ENCODE measurements around the gene CMTM3. TPM values are rescaled to one million over a fixed set of nuclear protein-coding genes. Genes with fewer than 3 reads are reported as not detected.
A peak's percentile ranks its signal among the peaks of the same experiment; 100 is the strongest.

The CMTM3 gene
- total and polyA plus RNA-seq, 2 of the 4 experiments (the other 2 are of a cell fraction), result 4.5 to 35.5 TPM

- Histone ChIP-seq H2BK120ac (ENCODE audit: low read depth, low read length) (no peak overlapping the region), H3K4ac (ENCODE audit: low read depth, low read length) (no peak overlapping the region), H3K9ac (ENCODE audit: low read depth, low read length) (no peak overlapping the region), H4K91ac (ENCODE audit: insufficient read depth, low read depth, low read length) (no peak overlapping the region), H3K79me1 (ENCODE audit: low read depth in 1 of 2, low read length in 2 of 2) (no peaks in the 10 kb centered on the region), H2AK5ac (ENCODE audit: low read depth, low read length) (no peak overlapping the region), H3K23ac (ENCODE audit: low read depth, low read length) (no peak overlapping the region), H4K8ac (ENCODE audit: low read depth in 2 of 2, low read length in 2 of 2) (no peak overlapping the region), H4K5ac (ENCODE audit: low read depth, low read length) (no peak overlapping the region), H3K4me2 (ENCODE audit: low read depth, low read length) (no peak overlapping the region), H2BK5ac (ENCODE audit: low read depth, low read length, poor library complexity, severe bottlenecking) (no peak overlapping the region), H3K56ac (ENCODE audit: extremely low read depth, insufficient read depth, low read length) (no peak overlapping the region), H3K9me3 (ENCODE audit: control insufficient read depth, insufficient read depth, low read length) (peaks cover 5% of the 10 kb centered on the region), H2AFZ (replicated peaks; ENCODE audit: low read length, poor library complexity) (no peak overlapping the region), H3K9me1 (ENCODE audit: insufficient read depth, low read length) (no peaks in the 10 kb centered on the region), H3K4me1 (ENCODE audit: control insufficient read depth, insufficient read depth, low read length) (no peaks in the 10 kb centered on the region), H3K27me3 (ENCODE audit: control insufficient read depth, insufficient read depth, low read length) (peaks cover 24% of the 10 kb centered on the region), H2BK15ac (ENCODE audit: low read depth, low read length) (no peak overlapping the region; the same call in 2 of the 3 replicates), H4K20me1 (ENCODE audit: insufficient read depth, low read length) (no peaks in the 10 kb centered on the region), H3K4me3 (ENCODE audit: insufficient read depth, low read depth, low read length) (no peak overlapping the region), H2AK9ac (replicated peaks; ENCODE audit: low read depth, low read length, poor library complexity) (peak overlapping the region; percentile 7), H3K18ac (ENCODE audit: low read depth, low read length) (no peak overlapping the region), H2BK20ac (ENCODE audit: low read depth, low read length) (no peak overlapping the region), H3K27ac (ENCODE audit: insufficient read depth, low read length) (no peak overlapping the region), H3K36me3 (ENCODE audit: control insufficient read depth, insufficient read depth, low read length) (no peaks in the 10 kb centered on the region), H3K14ac (replicated peaks; ENCODE audit: low read depth, low read length) (no peak overlapping the region)
- dilution Hi-C loops (cut with HindIII; ENCODE audit: low sequenced_read_pairs, unreplicated experiment), result no loop called here
- WGBS, 2 experiments (ENCODE audit: extremely low coverage in 2 of 2, insufficient read length in 1 of 2), result 90% methylated on average over 2 of the region's 8 CpGs; no CpG with 5 or more reads in 1 of the 2 experiments
- intact Hi-C loops (cut with micrococcal nuclease), result loop anchor here (5.0 kb wide), 2 partner anchors 112 to 182 kb away; no protein-coding TSS in a partner anchor
- in situ Hi-C loops (cut with MboI; ENCODE audit: low sequenced_read_pairs), result no loop called here
- DNase-seq, result peak; percentile 18
- CTCF ChIA-PET, result interaction anchor here (0.5 to 0.7 kb wide), 3 partner anchors 73 to 271 kb away, joined by 3 read pairs; no protein-coding TSS in a partner anchor
- ATAC-seq (ENCODE audit: low read depth), result peak; percentile 63; the same call in 1 of the 2 replicates
- no TSS peak for BruUV-seq (replicated peaks)
- POLR2A ChIA-PET (ENCODE audit: unreplicated experiment), result no interaction called here
- TF ChIP-seq, protein P1, sequence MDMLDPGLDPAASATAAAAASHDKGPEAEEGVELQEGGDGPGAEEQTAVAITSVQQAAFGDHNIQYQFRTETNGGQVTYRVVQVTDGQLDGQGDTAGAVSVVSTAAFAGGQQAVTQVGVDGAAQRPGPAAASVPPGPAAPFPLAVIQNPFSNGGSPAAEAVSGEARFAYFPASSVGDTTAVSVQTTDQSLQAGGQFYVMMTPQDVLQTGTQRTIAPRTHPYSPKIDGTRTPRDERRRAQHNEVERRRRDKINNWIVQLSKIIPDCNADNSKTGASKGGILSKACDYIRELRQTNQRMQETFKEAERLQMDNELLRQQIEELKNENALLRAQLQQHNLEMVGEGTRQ (IDR thresholded peaks at IDR 0.05; ENCODE audit: low read depth, low read length), result no peak
- no peak for TF ChIP-seq RCOR1 (IDR thresholded peaks at IDR 0.05; ENCODE audit: insufficient replicate concordance, low read length)
- no peak for TF ChIP-seq RFX5 (IDR thresholded peaks at IDR 0.05; ENCODE audit: low read depth, low read length)
- TF ChIP-seq ELK1 (IDR thresholded peaks at IDR 0.05; ENCODE audit: borderline replicate concordance, low read depth, low read length), result no peak
- no peak for TF ChIP-seq FOS (IDR thresholded peaks at IDR 0.05; ENCODE audit: low read depth, low read length)
- TF ChIP-seq CEBPB (IDR thresholded peaks at IDR 0.05; ENCODE audit: low read depth, low read length), result no peak
- TF ChIP-seq NFE2L2 (IDR thresholded peaks at IDR 0.05; ENCODE audit: low read depth, low read length), result no peak
- TF ChIP-seq BHLHE40 (IDR thresholded peaks at IDR 0.05; ENCODE audit: low read depth, low read length), result no peak
- TF ChIP-seq SMC3 (IDR thresholded peaks at IDR 0.05; ENCODE audit: low read depth, low read length), result peak; percentile 44
- TF ChIP-seq MAFK (IDR thresholded peaks at IDR 0.05; ENCODE audit: low read depth, low read length), result no peak
- no peak for TF ChIP-seq MXI1 (IDR thresholded peaks at IDR 0.05; ENCODE audit: borderline replicate concordance, low read depth, low read length)
- TF ChIP-seq MAZ (IDR thresholded peaks at IDR 0.05; ENCODE audit: borderline replicate concordance, low read depth, low read length), result no peak
- TF ChIP-seq RAD21 (IDR thresholded peaks at IDR 0.05; ENCODE audit: low read length), result peak; percentile 57
- no peak for TF ChIP-seq CHD1 (IDR thresholded peaks at IDR 0.05; ENCODE audit: low read depth, low read length)
- peak; percentile 51 for TF ChIP-seq CTCF (conservative IDR thresholded peaks at IDR 0.05; ENCODE audit: low read depth, low read length)
Observed at GRCh38 chr16:66588981-66589713, 15.4 kb upstream of the CMTM3 start.
